ENCODE measurements around the gene ARSB. TPM values are rescaled to one million over a fixed set of nuclear protein-coding genes. Genes with fewer than 3 reads are reported as not detected.

The ARSB gene
- total and polyA plus RNA-seq, 2 donors (not counting 1 experiment from before 2014, with no cell fraction given) = 4.6 to 9.8 TPM

DNA sequence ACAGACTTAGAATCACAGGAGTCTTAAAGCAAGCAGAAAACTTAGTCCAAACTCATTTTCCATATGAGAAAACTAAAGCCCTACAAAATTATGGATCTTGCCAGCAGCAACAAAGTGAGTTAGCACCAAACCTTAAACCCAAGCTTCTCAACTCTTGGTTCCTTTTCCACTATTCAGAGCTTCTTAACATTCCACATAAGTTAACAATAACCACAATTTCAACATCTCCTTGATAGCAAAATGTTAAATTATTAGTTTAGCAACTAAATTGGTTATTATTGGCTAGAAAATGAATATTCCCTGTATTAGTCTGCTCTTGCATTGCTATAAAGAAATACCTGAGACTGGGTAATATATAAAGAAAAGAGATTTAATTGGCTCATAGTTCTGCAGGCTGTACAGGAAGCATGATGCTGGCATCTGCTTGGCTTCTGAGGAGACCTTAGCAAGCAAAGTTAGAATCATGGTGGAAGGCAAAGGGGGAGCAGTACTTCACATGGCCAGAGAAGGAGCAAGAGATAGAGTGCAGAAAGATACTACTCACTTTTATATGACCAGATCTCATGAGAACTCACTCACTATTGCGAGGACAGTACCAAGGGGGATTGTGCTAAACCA, 26.2 kb upstream of the ARSB start:
- DNase-seq = no peak
- Histone ChIP-seq H3K36me3 (replicated peaks in 1 of 2; ENCODE audit: control extremely low read depth in 1 of 2, control insufficient read depth in 1 of 2, extremely low read depth in 1 of 2, insufficient read depth in 2 of 2, low read length in 1 of 2) (no peaks in the 10 kb centered on the region), H3K4me2 (replicated peaks; ENCODE audit: low read depth, low read length, poor library complexity, severe bottlenecking) (no peak overlapping the region), H3K79me2 (ENCODE audit: control insufficient read depth, insufficient read depth, low read length) (no peaks in the 10 kb centered on the region), H3K27ac (ENCODE audit: low read length in 2 of 2) (no peak overlapping the region), H3K4me3 (ENCODE audit: control extremely low read depth in 1 of 5, extremely low read depth in 1 of 5, insufficient read depth in 1 of 5, low read depth in 2 of 5, low read length in 4 of 5) (no peak overlapping the region), H4K20me1 (ENCODE audit: control insufficient read depth, insufficient read depth, low read length, poor library complexity, severe bottlenecking) (no peaks in the 10 kb centered on the region), H3K9ac (ENCODE audit: low read length) (no peak overlapping the region), H2AFZ (ENCODE audit: insufficient read depth, low read depth, low read length, poor library complexity, severe bottlenecking) (no peak overlapping the region), H3K4me1 (ENCODE audit: control insufficient read depth in 2 of 2, insufficient read depth in 2 of 2, low read length in 2 of 2) (no peaks in the 10 kb centered on the region), H3K27me3 (replicated peaks in 1 of 4; ENCODE audit: control extremely low read depth in 1 of 4, control insufficient read depth in 3 of 4, insufficient read depth in 4 of 4, low read length in 3 of 4) (peaks cover 0 to 11% (median 6%) of the 10 kb centered on the region in 4 experiments), H3K9me3 (ENCODE audit: control extremely low read depth in 1 of 3, control insufficient read depth in 2 of 3, insufficient read depth in 1 of 3, low read length in 2 of 3) (peaks cover 0 to 8% (median 0%) of the 10 kb centered on the region in 3 donors)
- CTCF ChIA-PET = interaction anchor here (1.4 to 2.0 kb wide), 4 partner anchors 9 to 14 kb away, joined by 5 to 11 read pairs (median 8); no protein-coding TSS in a partner anchor
- no CpG with 5 or more reads among the region's 1 CpG for WGBS (ENCODE audit: insufficient coverage)
- ATAC-seq (ENCODE audit: low read depth) = no peak
- intact Hi-C loops (cut with micrococcal nuclease) = no loop called here
- peaks cover 8% of the 10 kb centered on the region for H3K9me3 Mint-ChIP-seq (ENCODE audit: insufficient read depth)
- no peak overlapping the region for H3K4me3 Mint-ChIP-seq
- no peak for TF ChIP-seq EZH2 (IDR thresholded peaks at IDR 0.05; ENCODE audit: borderline replicate concordance, insufficient read depth, low read depth, low read length, poor library complexity, severe bottlenecking)
- TF ChIP-seq, protein P1, sequence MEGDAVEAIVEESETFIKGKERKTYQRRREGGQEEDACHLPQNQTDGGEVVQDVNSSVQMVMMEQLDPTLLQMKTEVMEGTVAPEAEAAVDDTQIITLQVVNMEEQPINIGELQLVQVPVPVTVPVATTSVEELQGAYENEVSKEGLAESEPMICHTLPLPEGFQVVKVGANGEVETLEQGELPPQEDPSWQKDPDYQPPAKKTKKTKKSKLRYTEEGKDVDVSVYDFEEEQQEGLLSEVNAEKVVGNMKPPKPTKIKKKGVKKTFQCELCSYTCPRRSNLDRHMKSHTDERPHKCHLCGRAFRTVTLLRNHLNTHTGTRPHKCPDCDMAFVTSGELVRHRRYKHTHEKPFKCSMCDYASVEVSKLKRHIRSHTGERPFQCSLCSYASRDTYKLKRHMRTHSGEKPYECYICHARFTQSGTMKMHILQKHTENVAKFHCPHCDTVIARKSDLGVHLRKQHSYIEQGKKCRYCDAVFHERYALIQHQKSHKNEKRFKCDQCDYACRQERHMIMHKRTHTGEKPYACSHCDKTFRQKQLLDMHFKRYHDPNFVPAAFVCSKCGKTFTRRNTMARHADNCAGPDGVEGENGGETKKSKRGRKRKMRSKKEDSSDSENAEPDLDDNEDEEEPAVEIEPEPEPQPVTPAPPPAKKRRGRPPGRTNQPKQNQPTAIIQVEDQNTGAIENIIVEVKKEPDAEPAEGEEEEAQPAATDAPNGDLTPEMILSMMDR (IDR thresholded peaks at IDR 0.05) = peak; percentile 15
- H3K27me3 Mint-ChIP-seq = peaks cover 18% of the 10 kb centered on the region
- no peaks in the 10 kb centered on the region for H3K4me1 Mint-ChIP-seq
- H3K27ac Mint-ChIP-seq = no peak overlapping the region
- POLR2A ChIA-PET = no interaction called here

DNA sequence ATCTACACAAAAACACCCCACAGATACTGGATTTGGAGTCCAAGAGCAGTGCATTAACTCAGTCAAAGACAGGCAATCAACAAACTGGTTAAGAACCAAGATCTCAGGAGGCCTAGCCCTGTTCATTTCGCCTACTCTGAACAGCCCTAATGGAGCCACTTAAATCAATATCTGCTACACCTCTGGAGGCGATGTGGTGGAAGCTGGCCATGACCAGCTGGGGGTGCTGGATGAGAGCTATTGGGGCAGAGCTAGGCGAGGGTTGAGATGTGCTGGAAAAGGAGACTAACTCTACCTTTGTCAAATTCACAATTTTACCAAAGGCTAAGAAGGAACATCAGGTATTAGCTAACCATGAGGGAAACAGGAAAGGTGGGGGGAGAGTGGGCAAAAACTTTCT, 23.3 kb upstream of the ARSB start:
- no CpG with 5 or more reads among the region's 3 CpGs for WGBS (ENCODE audit: insufficient coverage)
- no peak overlapping the region for H3K4me2 ChIP-seq (replicated peaks; ENCODE audit: low read depth, low read length, poor library complexity, severe bottlenecking)
- ChIA-PET CTCF (interaction anchor here (1.3 kb wide), 1 partner anchor 16 kb away, joined by 3 read pairs; no protein-coding TSS in a partner anchor), POLR2A (no interaction called here)
- no peaks in the 10 kb centered on the region for H3K36me3 ChIP-seq (replicated peaks in 1 of 2; ENCODE audit: control extremely low read depth in 1 of 2, control insufficient read depth in 1 of 2, extremely low read depth in 1 of 2, insufficient read depth in 2 of 2, low read length in 1 of 2)
- no peak for ATAC-seq (ENCODE audit: low read depth)
- intact Hi-C loops (cut with micrococcal nuclease) = no loop called here
- peaks cover 0 to 9% (median 0%) of the 10 kb centered on the region in 4 experiments for H3K27me3 ChIP-seq (replicated peaks in 1 of 4; ENCODE audit: control extremely low read depth in 1 of 4, control insufficient read depth in 3 of 4, insufficient read depth in 4 of 4, low read length in 3 of 4)
- H4K20me1 ChIP-seq (ENCODE audit: control insufficient read depth, insufficient read depth, low read length, poor library complexity, severe bottlenecking) = no peaks in the 10 kb centered on the region
- Mint-ChIP-seq H3K9me3 (ENCODE audit: insufficient read depth) (peaks cover 8% of the 10 kb centered on the region), H3K27me3 (peaks cover 14% of the 10 kb centered on the region), H3K27ac (no peak overlapping the region), H3K4me3 (no peak overlapping the region), H3K4me1 (no peaks in the 10 kb centered on the region)
- no peak overlapping the region for H3K27ac ChIP-seq (ENCODE audit: low read length in 2 of 2)
- no peaks in the 10 kb centered on the region for H3K79me2 ChIP-seq (ENCODE audit: control insufficient read depth, insufficient read depth, low read length)
- no peak overlapping the region for H3K9ac ChIP-seq (ENCODE audit: low read length)
- no peaks in the 10 kb centered on the region for H3K4me1 ChIP-seq (ENCODE audit: control insufficient read depth in 2 of 2, insufficient read depth in 2 of 2, low read length in 2 of 2)
- TF ChIP-seq, protein P1 (IDR thresholded peaks at IDR 0.05) = no peak
- TF ChIP-seq EZH2 (IDR thresholded peaks at IDR 0.05; ENCODE audit: borderline replicate concordance, insufficient read depth, low read depth, low read length, poor library complexity, severe bottlenecking) = no peak
- no peak for DNase-seq
- H3K9me3 ChIP-seq (ENCODE audit: control extremely low read depth in 1 of 3, control insufficient read depth in 2 of 3, insufficient read depth in 1 of 3, low read length in 2 of 3) = peaks cover 0 to 8% (median 0%) of the 10 kb centered on the region in 3 donors
- no peak overlapping the region for H2AFZ ChIP-seq (ENCODE audit: insufficient read depth, low read depth, low read length, poor library complexity, severe bottlenecking)
- H3K4me3 ChIP-seq (ENCODE audit: control extremely low read depth in 1 of 5, extremely low read depth in 1 of 5, insufficient read depth in 1 of 5, low read depth in 2 of 5, low read length in 4 of 5) = no peak overlapping the region
